ENCODE data around the gene KRT3.

DNA sequence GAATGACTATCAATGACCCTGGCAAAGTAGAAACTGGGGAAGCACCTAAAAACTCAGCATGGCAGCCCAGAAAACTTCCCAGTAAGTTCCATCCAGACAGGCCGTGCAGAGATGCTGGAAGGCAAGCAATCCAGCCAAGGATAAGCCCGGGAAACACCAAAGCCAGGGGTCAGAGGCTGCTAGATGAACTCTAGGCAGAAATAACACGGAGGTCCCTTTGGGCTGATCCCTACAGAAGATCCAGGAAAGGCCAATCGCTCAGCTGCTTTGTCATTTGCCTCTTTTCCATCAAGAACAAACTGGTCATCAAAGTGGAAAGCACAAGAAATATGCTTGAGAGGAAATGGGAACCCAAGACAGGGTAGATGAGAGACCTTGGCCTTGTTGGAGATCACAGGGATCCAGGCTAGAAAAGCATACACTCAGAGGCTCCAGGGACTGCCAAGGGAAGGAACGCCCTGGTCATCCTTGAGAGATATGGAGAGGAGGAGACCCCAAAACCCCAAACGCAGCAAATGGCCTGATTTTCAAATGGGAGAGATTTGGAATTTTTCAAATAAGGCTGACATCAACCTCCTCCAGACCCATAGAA, 31.7 kb upstream of the KRT3 start:
- TF ChIP-seq, protein P1, sequence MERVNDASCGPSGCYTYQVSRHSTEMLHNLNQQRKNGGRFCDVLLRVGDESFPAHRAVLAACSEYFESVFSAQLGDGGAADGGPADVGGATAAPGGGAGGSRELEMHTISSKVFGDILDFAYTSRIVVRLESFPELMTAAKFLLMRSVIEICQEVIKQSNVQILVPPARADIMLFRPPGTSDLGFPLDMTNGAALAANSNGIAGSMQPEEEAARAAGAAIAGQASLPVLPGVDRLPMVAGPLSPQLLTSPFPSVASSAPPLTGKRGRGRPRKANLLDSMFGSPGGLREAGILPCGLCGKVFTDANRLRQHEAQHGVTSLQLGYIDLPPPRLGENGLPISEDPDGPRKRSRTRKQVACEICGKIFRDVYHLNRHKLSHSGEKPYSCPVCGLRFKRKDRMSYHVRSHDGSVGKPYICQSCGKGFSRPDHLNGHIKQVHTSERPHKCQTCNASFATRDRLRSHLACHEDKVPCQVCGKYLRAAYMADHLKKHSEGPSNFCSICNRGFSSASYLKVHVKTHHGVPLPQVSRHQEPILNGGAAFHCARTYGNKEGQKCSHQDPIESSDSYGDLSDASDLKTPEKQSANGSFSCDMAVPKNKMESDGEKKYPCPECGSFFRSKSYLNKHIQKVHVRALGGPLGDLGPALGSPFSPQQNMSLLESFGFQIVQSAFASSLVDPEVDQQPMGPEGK (CRISPR knock-in tag; IDR thresholded peaks at IDR 0.05; ENCODE audit: borderline replicate concordance) = no peak
- TF ChIP-seq ESRRG (CRISPR knock-in tag; IDR thresholded peaks at IDR 0.05) = no peak
- TF ChIP-seq PPARA (CRISPR knock-in tag; IDR thresholded peaks at IDR 0.05; ENCODE audit: borderline replicate concordance) = no peak
- TF ChIP-seq ARNTL (CRISPR knock-in tag; IDR thresholded peaks at IDR 0.05; ENCODE audit: borderline replicate concordance, low read depth) = no peak
- TF ChIP-seq, protein P2, sequence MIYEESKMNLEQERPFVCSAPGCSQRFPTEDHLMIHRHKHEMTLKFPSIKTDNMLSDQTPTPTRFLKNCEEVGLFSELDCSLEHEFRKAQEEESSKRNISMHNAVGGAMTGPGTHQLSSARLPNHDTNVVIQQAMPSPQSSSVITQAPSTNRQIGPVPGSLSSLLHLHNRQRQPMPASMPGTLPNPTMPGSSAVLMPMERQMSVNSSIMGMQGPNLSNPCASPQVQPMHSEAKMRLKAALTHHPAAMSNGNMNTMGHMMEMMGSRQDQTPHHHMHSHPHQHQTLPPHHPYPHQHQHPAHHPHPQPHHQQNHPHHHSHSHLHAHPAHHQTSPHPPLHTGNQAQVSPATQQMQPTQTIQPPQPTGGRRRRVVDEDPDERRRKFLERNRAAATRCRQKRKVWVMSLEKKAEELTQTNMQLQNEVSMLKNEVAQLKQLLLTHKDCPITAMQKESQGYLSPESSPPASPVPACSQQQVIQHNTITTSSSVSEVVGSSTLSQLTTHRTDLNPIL (CRISPR knock-in tag; IDR thresholded peaks at IDR 0.05; ENCODE audit: low read depth) = no peak
- no peak for TF ChIP-seq TOX (CRISPR knock-in tag; IDR thresholded peaks at IDR 0.05; ENCODE audit: borderline replicate concordance)
- TF ChIP-seq, protein P3, sequence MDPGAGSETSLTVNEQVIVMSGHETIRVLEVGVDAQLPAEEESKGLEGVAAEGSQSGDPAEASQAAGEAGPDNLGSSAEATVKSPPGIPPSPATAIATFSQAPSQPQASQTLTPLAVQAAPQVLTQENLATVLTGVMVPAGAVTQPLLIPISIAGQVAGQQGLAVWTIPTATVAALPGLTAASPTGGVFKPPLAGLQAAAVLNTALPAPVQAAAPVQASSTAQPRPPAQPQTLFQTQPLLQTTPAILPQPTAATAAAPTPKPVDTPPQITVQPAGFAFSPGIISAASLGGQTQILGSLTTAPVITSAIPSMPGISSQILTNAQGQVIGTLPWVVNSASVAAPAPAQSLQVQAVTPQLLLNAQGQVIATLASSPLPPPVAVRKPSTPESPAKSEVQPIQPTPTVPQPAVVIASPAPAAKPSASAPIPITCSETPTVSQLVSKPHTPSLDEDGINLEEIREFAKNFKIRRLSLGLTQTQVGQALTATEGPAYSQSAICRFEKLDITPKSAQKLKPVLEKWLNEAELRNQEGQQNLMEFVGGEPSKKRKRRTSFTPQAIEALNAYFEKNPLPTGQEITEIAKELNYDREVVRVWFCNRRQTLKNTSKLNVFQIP (CRISPR knock-in tag; IDR thresholded peaks at IDR 0.05; ENCODE audit: borderline replicate concordance, low read depth) = no peak
- TF ChIP-seq, protein P4, sequence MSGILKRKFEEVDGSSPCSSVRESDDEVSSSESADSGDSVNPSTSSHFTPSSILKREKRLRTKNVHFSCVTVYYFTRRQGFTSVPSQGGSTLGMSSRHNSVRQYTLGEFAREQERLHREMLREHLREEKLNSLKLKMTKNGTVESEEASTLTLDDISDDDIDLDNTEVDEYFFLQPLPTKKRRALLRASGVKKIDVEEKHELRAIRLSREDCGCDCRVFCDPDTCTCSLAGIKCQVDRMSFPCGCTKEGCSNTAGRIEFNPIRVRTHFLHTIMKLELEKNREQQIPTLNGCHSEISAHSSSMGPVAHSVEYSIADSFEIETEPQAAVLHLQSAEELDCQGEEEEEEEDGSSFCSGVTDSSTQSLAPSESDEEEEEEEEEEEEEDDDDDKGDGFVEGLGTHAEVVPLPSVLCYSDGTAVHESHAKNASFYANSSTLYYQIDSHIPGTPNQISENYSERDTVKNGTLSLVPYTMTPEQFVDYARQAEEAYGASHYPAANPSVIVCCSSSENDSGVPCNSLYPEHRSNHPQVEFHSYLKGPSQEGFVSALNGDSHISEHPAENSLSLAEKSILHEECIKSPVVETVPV (CRISPR knock-in tag; IDR thresholded peaks at IDR 0.05) = no peak
- no peak for TF ChIP-seq ZFP30 (CRISPR knock-in tag; IDR thresholded peaks at IDR 0.05)
- TF ChIP-seq ZNF8 (CRISPR knock-in tag; IDR thresholded peaks at IDR 0.05) = no peak
- TF ChIP-seq ISL1 (CRISPR knock-in tag; IDR thresholded peaks at IDR 0.05) = no peak

Measured in SK-N-SH treated with all-trans-retinoic acid at 6 μM for 48 hours (cell line).